C1 segment of cervical spinal cord (tissue), 14 donors: ENCODE data around the gene CMTM4.

Experiments
- DNase-seq, 14 donors: peaks; one replicate each; lab custom pipeline; 2025; lab: John Stamatoyannopoulos, UW

Gene CMTM4

DNA sequence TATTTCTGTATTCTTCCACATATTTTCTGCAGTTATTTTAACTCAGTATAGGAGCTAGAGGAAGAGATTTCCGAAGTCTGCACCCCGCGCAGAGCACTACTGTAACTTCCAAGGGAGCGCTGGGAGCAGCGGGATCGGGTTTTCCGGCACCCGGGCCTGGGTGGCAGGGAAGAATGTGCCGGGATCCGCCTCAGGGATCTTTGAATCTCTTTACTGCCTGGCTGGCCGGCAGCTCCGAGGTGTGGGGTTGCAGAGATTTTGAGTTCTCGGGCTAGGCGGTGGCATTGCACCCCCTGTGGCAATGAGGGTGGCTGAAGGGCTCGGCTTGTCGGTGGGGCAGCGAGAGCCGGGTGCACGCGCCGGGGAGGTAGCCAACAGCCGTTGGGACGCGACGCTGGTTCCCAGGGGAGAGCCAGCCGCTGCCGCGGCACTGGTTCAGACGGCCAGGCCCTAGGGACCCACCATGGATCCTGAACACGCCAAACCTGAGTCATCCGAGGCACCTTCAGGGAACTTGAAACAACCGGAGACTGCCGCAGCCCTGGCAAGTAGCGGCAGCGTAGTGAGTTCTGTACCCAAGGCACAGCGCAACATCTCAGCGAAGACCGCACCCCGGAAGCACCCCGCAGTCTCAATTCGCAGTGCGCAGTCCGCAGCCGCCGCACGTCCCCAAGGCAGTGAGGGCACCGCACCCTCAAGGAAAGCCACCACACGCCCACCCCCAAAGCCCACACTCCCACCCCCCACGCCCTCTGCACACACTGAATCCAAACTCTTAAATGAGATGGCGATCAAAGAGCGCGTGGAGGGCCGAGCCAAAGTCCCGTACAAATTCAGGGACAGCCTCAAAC is 130.3 kb downstream of the CMTM4 start, which contains the start of gene CMTM1:
CMTM1 (plus strand) TSS at position 389 of the 851 bp plus-strand sequence; CDS start at position 464, 75 bp downstream.
- DNase-seq: no peak
